MCF 10A (cell line): Measurements from ENCODE around the gene GSTA1. TPM values are rescaled to one million over a fixed set of nuclear protein-coding genes. Genes with fewer than 3 reads are reported as not detected.
"Not testable (repeated sequence)": the region's sequence is repeated elsewhere in the genome, so short reads cannot be mapped to it uniquely, and the experiment has no call there.

Source experiments
- BruUV-seq: library from RNA; stranded (reverse); fragments of 400-500 nt; replicated peaks from 2 replicates; lab custom pipeline; 2021; lab: Mats Ljungman, UMichigan
- CTCF ChIA-PET: fragments of 300-600 bp; sonication (Branson Sonifier 250); formaldehyde crosslinking; extraction: SDS; loops from one replicate; lab custom pipeline; 2021; ENCODE audit warnings: antibody characterized with exemption, inconsistent platforms; lab: Yijun Ruan, JAX
- POLR2A ChIA-PET: fragments of 300-600, 350-650 bp; sonication (Branson Sonifier 250); formaldehyde crosslinking; extraction: SDS; loops from one replicate; lab custom pipeline; 2020; ENCODE audit warnings: antibody characterized with exemption, inconsistent platforms; lab: Yijun Ruan, JAX
- DNase-seq: peaks from one replicate; pipeline ENCODE4 v3.0.0-alpha.2; 2018; ENCODE audit not compliant: unreplicated experiment
- H3K27ac Mint-ChIP-seq: one replicate; pipeline ENCODE4 v1.8.0; 2022; ENCODE audit warnings: mild to moderate bottlenecking, low read depth, mixed read lengths; ENCODE audit not compliant: unreplicated experiment
- H3K27me3 Mint-ChIP-seq: one replicate; pipeline ENCODE4 v1.8.0; 2022; ENCODE audit warnings: mixed read lengths; ENCODE audit not compliant: insufficient read depth, unreplicated experiment
- H3K36me3 Mint-ChIP-seq: one replicate; pipeline ENCODE4 v1.8.0; 2022; ENCODE audit warnings: mild to moderate bottlenecking, moderate library complexity, mixed read lengths; ENCODE audit not compliant: insufficient read depth, unreplicated experiment
- H3K4me1 Mint-ChIP-seq: one replicate; pipeline ENCODE4 v1.8.0; 2022; ENCODE audit warnings: mixed read lengths; ENCODE audit not compliant: insufficient read depth, unreplicated experiment
- H3K4me3 Mint-ChIP-seq: one replicate; pipeline ENCODE4 v1.8.0; 2022; ENCODE audit warnings: mild to moderate bottlenecking, moderate library complexity, mixed read lengths; ENCODE audit not compliant: unreplicated experiment
- H3K9me3 Mint-ChIP-seq: one replicate; pipeline ENCODE4 v1.8.0; 2022; ENCODE audit warnings: mixed read lengths; ENCODE audit not compliant: unreplicated experiment
- CTCF ChIP-seq: fragments of 200-600 bp; IDR thresholded peaks from one replicate; pipeline ENCODE4 v1.8.0; 2022; ENCODE audit warnings: antibody characterized with exemption, mild to moderate bottlenecking; ENCODE audit not compliant: unreplicated experiment
- intact Hi-C: fragments of 100-400 bp; cut with micrococcal nuclease; formaldehyde crosslinking; loops from 2 replicates; pipeline ENCODE4 v1.14.1; 2022
- total RNA-seq: library from RNA; stranded (reverse); gene quantifications from 2 replicates; pipeline ENCODE4 v1.2.3, GENCODE V29; 2022

Gene GSTA1
- total RNA-seq, 1 experiment from 2014 or later, result not detected

- no peak overlapping the region for H3K4me3 Mint-ChIP-seq
- intact Hi-C loops, result no loop called here
- H3K27me3 Mint-ChIP-seq, result no peaks in the 10 kb centered on the region
- H3K4me1 Mint-ChIP-seq, result peaks cover 18% of the 10 kb centered on the region
- DNase-seq, result no peak
- POLR2A ChIA-PET, result interaction anchor here (0.6 kb wide), 1 partner anchor 58 kb away, joined by 4 read pairs; no protein-coding TSS in a partner anchor
- CTCF ChIA-PET, result no interaction called here
- no TSS peak for BruUV-seq
- H3K27ac Mint-ChIP-seq, result no peak overlapping the region
- TF ChIP-seq CTCF, result no peak
- H3K36me3 Mint-ChIP-seq, result peaks cover 6% of the 10 kb centered on the region
- peaks cover 7% of the 10 kb centered on the region for H3K9me3 Mint-ChIP-seq
Observed at GRCh38 chr6:52754443-52754842, 49.2 kb downstream of the GSTA1 start.

- DNase-seq, result peak; percentile 13
- H3K4me1 Mint-ChIP-seq, result peaks cover 13% of the 10 kb centered on the region
- H3K27me3 Mint-ChIP-seq, H3K36me3 Mint-ChIP-seq, H3K9me3 Mint-ChIP-seq, H3K27ac Mint-ChIP-seq, intact Hi-C loops, H3K4me3 Mint-ChIP-seq, POLR2A ChIA-PET, CTCF ChIA-PET, BruUV-seq: not testable (repeated sequence)
Observed at GRCh38 chr6:52753137-52753536, 50.5 kb downstream of the GSTA1 start.

GRCh38 chr6:52752310-52752709 lies 51.3 kb downstream of the GSTA1 start:
- Mint-ChIP-seq H3K27ac (no peak overlapping the region), H3K27me3 (no peaks in the 10 kb centered on the region), H3K4me3 (no peak overlapping the region), H3K36me3 (peaks cover 6% of the 10 kb centered on the region), H3K4me1 (peaks cover 6% of the 10 kb centered on the region), H3K9me3 (peaks cover 7% of the 10 kb centered on the region)
- intact Hi-C loops, result no loop called here
- no TSS peak for BruUV-seq
- DNase-seq, result no peak
- TF ChIP-seq CTCF, result no peak
- CTCF ChIA-PET, result no interaction called here
- POLR2A ChIA-PET, result no interaction called here

GRCh38 chr6:52749556-52750152 lies 54.0 kb downstream of the GSTA1 start:
- ChIA-PET POLR2A (no interaction called here), CTCF (interaction anchor here (1.4 kb wide), 1 partner anchor 24 kb away, joined by 4 read pairs; no protein-coding TSS in a partner anchor)
- H3K36me3 Mint-ChIP-seq, result peaks cover 3% of the 10 kb centered on the region
- BruUV-seq, result no TSS peak
- peaks cover 12% of the 10 kb centered on the region for H3K4me1 Mint-ChIP-seq
- H3K27ac Mint-ChIP-seq, result no peak overlapping the region
- H3K27me3 Mint-ChIP-seq, result no peaks in the 10 kb centered on the region
- H3K4me3 Mint-ChIP-seq, result no peak overlapping the region
- no peak for TF ChIP-seq CTCF
- no peak for DNase-seq
- intact Hi-C loops, result no loop called here
- H3K9me3 Mint-ChIP-seq, result peaks cover 7% of the 10 kb centered on the region

- H3K27me3 Mint-ChIP-seq, H3K4me3 Mint-ChIP-seq, H3K4me1 Mint-ChIP-seq, intact Hi-C loops, POLR2A ChIA-PET, H3K27ac Mint-ChIP-seq, H3K36me3 Mint-ChIP-seq, H3K9me3 Mint-ChIP-seq, CTCF ChIA-PET, BruUV-seq, DNase-seq: not testable (repeated sequence)
Observed at GRCh38 chr6:52747301-52747700, 56.3 kb downstream of the GSTA1 start.
